ENCODE results near the gene DDX56.

The DDX56 gene

GRCh38 chr7:44541028-44541869, 32.5 kb downstream of the DDX56 start, which contains the start of gene NPC1L1:
Gene NPC1L1 (minus strand): TSS chr7:44541330. CDS start chr7:44541259, 71 bp downstream.
- TF ChIP-seq, protein P1, sequence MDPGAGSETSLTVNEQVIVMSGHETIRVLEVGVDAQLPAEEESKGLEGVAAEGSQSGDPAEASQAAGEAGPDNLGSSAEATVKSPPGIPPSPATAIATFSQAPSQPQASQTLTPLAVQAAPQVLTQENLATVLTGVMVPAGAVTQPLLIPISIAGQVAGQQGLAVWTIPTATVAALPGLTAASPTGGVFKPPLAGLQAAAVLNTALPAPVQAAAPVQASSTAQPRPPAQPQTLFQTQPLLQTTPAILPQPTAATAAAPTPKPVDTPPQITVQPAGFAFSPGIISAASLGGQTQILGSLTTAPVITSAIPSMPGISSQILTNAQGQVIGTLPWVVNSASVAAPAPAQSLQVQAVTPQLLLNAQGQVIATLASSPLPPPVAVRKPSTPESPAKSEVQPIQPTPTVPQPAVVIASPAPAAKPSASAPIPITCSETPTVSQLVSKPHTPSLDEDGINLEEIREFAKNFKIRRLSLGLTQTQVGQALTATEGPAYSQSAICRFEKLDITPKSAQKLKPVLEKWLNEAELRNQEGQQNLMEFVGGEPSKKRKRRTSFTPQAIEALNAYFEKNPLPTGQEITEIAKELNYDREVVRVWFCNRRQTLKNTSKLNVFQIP (CRISPR knock-in tag; IDR thresholded peaks at IDR 0.05; ENCODE audit: borderline replicate concordance, low read depth): no peak
- TF ChIP-seq TOX (CRISPR knock-in tag; IDR thresholded peaks at IDR 0.05; ENCODE audit: borderline replicate concordance) (no peak), ZNF8 (CRISPR knock-in tag; IDR thresholded peaks at IDR 0.05) (no peak), ISL1 (CRISPR knock-in tag; IDR thresholded peaks at IDR 0.05) (no peak), BACH2 (CRISPR knock-in tag; IDR thresholded peaks at IDR 0.05; ENCODE audit: borderline replicate concordance) (no peak), GLIS3 (CRISPR knock-in tag; IDR thresholded peaks at IDR 0.05) (no peak), ZFP30 (CRISPR knock-in tag; IDR thresholded peaks at IDR 0.05) (no peak), PPARA (CRISPR knock-in tag; IDR thresholded peaks at IDR 0.05; ENCODE audit: borderline replicate concordance) (no peak), SNAI2 (CRISPR knock-in tag; IDR thresholded peaks at IDR 0.05) (no peak)
- TF ChIP-seq, protein P2, sequence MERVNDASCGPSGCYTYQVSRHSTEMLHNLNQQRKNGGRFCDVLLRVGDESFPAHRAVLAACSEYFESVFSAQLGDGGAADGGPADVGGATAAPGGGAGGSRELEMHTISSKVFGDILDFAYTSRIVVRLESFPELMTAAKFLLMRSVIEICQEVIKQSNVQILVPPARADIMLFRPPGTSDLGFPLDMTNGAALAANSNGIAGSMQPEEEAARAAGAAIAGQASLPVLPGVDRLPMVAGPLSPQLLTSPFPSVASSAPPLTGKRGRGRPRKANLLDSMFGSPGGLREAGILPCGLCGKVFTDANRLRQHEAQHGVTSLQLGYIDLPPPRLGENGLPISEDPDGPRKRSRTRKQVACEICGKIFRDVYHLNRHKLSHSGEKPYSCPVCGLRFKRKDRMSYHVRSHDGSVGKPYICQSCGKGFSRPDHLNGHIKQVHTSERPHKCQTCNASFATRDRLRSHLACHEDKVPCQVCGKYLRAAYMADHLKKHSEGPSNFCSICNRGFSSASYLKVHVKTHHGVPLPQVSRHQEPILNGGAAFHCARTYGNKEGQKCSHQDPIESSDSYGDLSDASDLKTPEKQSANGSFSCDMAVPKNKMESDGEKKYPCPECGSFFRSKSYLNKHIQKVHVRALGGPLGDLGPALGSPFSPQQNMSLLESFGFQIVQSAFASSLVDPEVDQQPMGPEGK (CRISPR knock-in tag; IDR thresholded peaks at IDR 0.05; ENCODE audit: borderline replicate concordance): no peak
- ATAC-seq: no peak; the same call in 2 of the 3 replicates

GRCh38 chr7:44540592-44541027, 33.1 kb downstream of the DDX56 start:
- TF ChIP-seq ARNTL (CRISPR knock-in tag; IDR thresholded peaks at IDR 0.05; ENCODE audit: borderline replicate concordance, low read depth): no peak
- TF ChIP-seq ZNF8 (CRISPR knock-in tag; IDR thresholded peaks at IDR 0.05): no peak
- TF ChIP-seq PPARA (CRISPR knock-in tag; IDR thresholded peaks at IDR 0.05; ENCODE audit: borderline replicate concordance): no peak
- no peak for TF ChIP-seq CSRNP3 (CRISPR knock-in tag; IDR thresholded peaks at IDR 0.05)
- no peak for TF ChIP-seq ZNF565 (CRISPR knock-in tag; conservative IDR thresholded peaks at IDR 0.05; ENCODE audit: low read depth)
- TF ChIP-seq SNAI2 (CRISPR knock-in tag; IDR thresholded peaks at IDR 0.05): no peak
- TF ChIP-seq ZFP30 (CRISPR knock-in tag; IDR thresholded peaks at IDR 0.05): no peak
- no peak for TF ChIP-seq ZFP3 (CRISPR knock-in tag; IDR thresholded peaks at IDR 0.05)
- TF ChIP-seq ZC3H10 (CRISPR knock-in tag; IDR thresholded peaks at IDR 0.05): no peak
- no peak for TF ChIP-seq ESRRG (CRISPR knock-in tag; IDR thresholded peaks at IDR 0.05)
- TF ChIP-seq CSDC2 (CRISPR knock-in tag; IDR thresholded peaks at IDR 0.05): no peak
- no peak for TF ChIP-seq OSR1 (CRISPR knock-in tag; IDR thresholded peaks at IDR 0.05)
- TF ChIP-seq, protein P1 (CRISPR knock-in tag; IDR thresholded peaks at IDR 0.05; ENCODE audit: borderline replicate concordance, low read depth): no peak
- no peak for TF ChIP-seq TOX (CRISPR knock-in tag; IDR thresholded peaks at IDR 0.05; ENCODE audit: borderline replicate concordance)

GRCh38 chr7:44539669-44540506, 33.8 kb downstream of the DDX56 start:
- no peak for ATAC-seq
- TF ChIP-seq, protein P3, sequence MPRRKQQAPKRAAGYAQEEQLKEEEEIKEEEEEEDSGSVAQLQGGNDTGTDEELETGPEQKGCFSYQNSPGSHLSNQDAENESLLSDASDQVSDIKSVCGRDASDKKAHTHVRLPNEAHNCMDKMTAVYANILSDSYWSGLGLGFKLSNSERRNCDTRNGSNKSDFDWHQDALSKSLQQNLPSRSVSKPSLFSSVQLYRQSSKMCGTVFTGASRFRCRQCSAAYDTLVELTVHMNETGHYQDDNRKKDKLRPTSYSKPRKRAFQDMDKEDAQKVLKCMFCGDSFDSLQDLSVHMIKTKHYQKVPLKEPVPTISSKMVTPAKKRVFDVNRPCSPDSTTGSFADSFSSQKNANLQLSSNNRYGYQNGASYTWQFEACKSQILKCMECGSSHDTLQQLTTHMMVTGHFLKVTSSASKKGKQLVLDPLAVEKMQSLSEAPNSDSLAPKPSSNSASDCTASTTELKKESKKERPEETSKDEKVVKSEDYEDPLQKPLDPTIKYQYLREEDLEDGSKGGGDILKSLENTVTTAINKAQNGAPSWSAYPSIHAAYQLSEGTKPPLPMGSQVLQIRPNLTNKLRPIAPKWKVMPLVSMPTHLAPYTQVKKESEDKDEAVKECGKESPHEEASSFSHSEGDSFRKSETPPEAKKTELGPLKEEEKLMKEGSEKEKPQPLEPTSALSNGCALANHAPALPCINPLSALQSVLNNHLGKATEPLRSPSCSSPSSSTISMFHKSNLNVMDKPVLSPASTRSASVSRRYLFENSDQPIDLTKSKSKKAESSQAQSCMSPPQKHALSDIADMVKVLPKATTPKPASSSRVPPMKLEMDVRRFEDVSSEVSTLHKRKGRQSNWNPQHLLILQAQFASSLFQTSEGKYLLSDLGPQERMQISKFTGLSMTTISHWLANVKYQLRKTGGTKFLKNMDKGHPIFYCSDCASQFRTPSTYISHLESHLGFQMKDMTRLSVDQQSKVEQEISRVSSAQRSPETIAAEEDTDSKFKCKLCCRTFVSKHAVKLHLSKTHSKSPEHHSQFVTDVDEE (CRISPR knock-in tag; IDR thresholded peaks at IDR 0.05): no peak
- TF ChIP-seq OSR1 (CRISPR knock-in tag; IDR thresholded peaks at IDR 0.05): no peak
- no peak for TF ChIP-seq ZNF565 (CRISPR knock-in tag; conservative IDR thresholded peaks at IDR 0.05; ENCODE audit: low read depth)
- no peak for TF ChIP-seq CSRNP3 (CRISPR knock-in tag; IDR thresholded peaks at IDR 0.05)
- TF ChIP-seq, protein P4, sequence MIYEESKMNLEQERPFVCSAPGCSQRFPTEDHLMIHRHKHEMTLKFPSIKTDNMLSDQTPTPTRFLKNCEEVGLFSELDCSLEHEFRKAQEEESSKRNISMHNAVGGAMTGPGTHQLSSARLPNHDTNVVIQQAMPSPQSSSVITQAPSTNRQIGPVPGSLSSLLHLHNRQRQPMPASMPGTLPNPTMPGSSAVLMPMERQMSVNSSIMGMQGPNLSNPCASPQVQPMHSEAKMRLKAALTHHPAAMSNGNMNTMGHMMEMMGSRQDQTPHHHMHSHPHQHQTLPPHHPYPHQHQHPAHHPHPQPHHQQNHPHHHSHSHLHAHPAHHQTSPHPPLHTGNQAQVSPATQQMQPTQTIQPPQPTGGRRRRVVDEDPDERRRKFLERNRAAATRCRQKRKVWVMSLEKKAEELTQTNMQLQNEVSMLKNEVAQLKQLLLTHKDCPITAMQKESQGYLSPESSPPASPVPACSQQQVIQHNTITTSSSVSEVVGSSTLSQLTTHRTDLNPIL (CRISPR knock-in tag; IDR thresholded peaks at IDR 0.05; ENCODE audit: low read depth): no peak

More at GRCh38 chr7:44540592-44541027, 33.1 kb downstream of the DDX56 start:
- no peak for ATAC-seq

All from SK-N-SH treated with all-trans-retinoic acid at 6 μM for 48 hours (cell line).